ENCODE measurements around the gene AKAP8L. TPM values are rescaled to one million over a fixed set of nuclear protein-coding genes. Genes with fewer than 3 reads are reported as not detected.

The AKAP8L gene
- total RNA-seq, 2 experiments from 2014 or later, result 83.1 to 88.8 TPM

- POLR2A ChIA-PET, result interaction anchor here (0.9 kb wide), 1 partner anchor 28 kb away, joined by 3 read pairs; no protein-coding TSS in a partner anchor
- TF ChIP-seq CTCF (IDR thresholded peaks at IDR 0.05), result no peak
- H3K36me3 Mint-ChIP-seq (ENCODE audit: low read depth), result no peaks in the 10 kb centered on the region
- H3K27ac Mint-ChIP-seq, result no peak overlapping the region
- intact Hi-C loops (cut with micrococcal nuclease), result no loop called here
- H3K27me3 Mint-ChIP-seq, result no peaks in the 10 kb centered on the region
- DNase-seq, result no peak
- H3K9me3 Mint-ChIP-seq, result no peaks in the 10 kb centered on the region
- H3K4me1 Mint-ChIP-seq (ENCODE audit: low read depth), result peaks cover 9% of the 10 kb centered on the region
- ATAC-seq, result no peak
- CTCF ChIA-PET, result no interaction called here
- H3K4me3 Mint-ChIP-seq, result no peak overlapping the region
Measured at GRCh38 chr19:15438124-15438496, 19.3 kb upstream of the AKAP8L start.

GRCh38 chr19:15437355-15438123 lies 18.8 kb upstream of the AKAP8L start:
- no peaks in the 10 kb centered on the region for H3K27me3 Mint-ChIP-seq
- H3K4me1 Mint-ChIP-seq (ENCODE audit: low read depth), result peaks cover 11% of the 10 kb centered on the region
- CTCF ChIA-PET, result interaction anchor here (1.2 kb wide), 1 partner anchor 35 kb away, joined by 3 read pairs; no protein-coding TSS in a partner anchor
- no peak for TF ChIP-seq CTCF (IDR thresholded peaks at IDR 0.05)
- intact Hi-C loops (cut with micrococcal nuclease), result no loop called here
- POLR2A ChIA-PET, result interaction anchor here (0.7 to 1.9 kb wide), 2 partner anchors 10 to 27 kb away, joined by 3 to 8 read pairs; partner anchors contain the start of gene RASAL3
- H3K4me3 Mint-ChIP-seq, result no peak overlapping the region
- H3K9me3 Mint-ChIP-seq, result no peaks in the 10 kb centered on the region
- no peaks in the 10 kb centered on the region for H3K36me3 Mint-ChIP-seq (ENCODE audit: low read depth)
- DNase-seq (no peak), ATAC-seq (no peak)
- H3K27ac Mint-ChIP-seq, result no peak overlapping the region

- DNase-seq (no peak), ATAC-seq (no peak)
- Mint-ChIP-seq H3K4me3 (no peak overlapping the region), H3K36me3 (ENCODE audit: low read depth) (peaks cover 3% of the 10 kb centered on the region), H3K4me1 (ENCODE audit: low read depth) (peaks cover 13% of the 10 kb centered on the region), H3K9me3 (no peaks in the 10 kb centered on the region), H3K27me3 (no peaks in the 10 kb centered on the region), H3K27ac (no peak overlapping the region)
- intact Hi-C loops (cut with micrococcal nuclease), result no loop called here
- CTCF ChIA-PET, result interaction anchor here (1.2 to 2.3 kb wide), 2 partner anchors 17 to 36 kb away, joined by 3 to 9 read pairs; partner anchors contain the start of gene AKAP8L
- POLR2A ChIA-PET, result interaction anchor here (0.7 to 1.9 kb wide), 2 partner anchors 11 to 28 kb away, joined by 3 to 8 read pairs; partner anchors contain the start of gene RASAL3
- no peak for TF ChIP-seq CTCF (IDR thresholded peaks at IDR 0.05)
Measured at GRCh38 chr19:15436826-15437110, 18.0 kb upstream of the AKAP8L start.

- Mint-ChIP-seq H3K27me3 (no peaks in the 10 kb centered on the region), H3K4me3 (no peak overlapping the region), H3K27ac (peak overlapping the region; percentile 11), H3K4me1 (ENCODE audit: low read depth) (peaks cover 19% of the 10 kb centered on the region), H3K9me3 (no peaks in the 10 kb centered on the region), H3K36me3 (ENCODE audit: low read depth) (peaks cover 8% of the 10 kb centered on the region)
- POLR2A ChIA-PET, result interaction anchor here (0.6 to 1.9 kb wide), 3 partner anchors 11 to 60 kb away, joined by 3 to 8 read pairs (median 3); partner anchors contain the start of gene AKAP8L
- TF ChIP-seq CTCF (IDR thresholded peaks at IDR 0.05), result no peak
- DNase-seq (no peak), ATAC-seq (no peak)
- CTCF ChIA-PET, result interaction anchor here (0.6 to 2.3 kb wide), 5 partner anchors 17 to 120 kb away, joined by 3 to 9 read pairs (median 3); partner anchors contain the start of gene AKAP8L
- intact Hi-C loops (cut with micrococcal nuclease), result no loop called here
Measured at GRCh38 chr19:15436012-15436825, 17.4 kb upstream of the AKAP8L start.
